WTC11 (cell line): ENCODE results near the gene CHIT1. TPM values are rescaled to one million over a fixed set of nuclear protein-coding genes. Genes with fewer than 3 reads are reported as not detected.

ENCODE experiments used
- ATAC-seq: fragments of 200-7000 bp; cut with Tn5 transposase; 2 replicates; pipeline ENCODE4 v1.10.0; 2021; ENCODE audit warnings: mild to moderate bottlenecking, moderate library complexity
- CTCF ChIA-PET: fragments of 300-600 bp; sonication (Branson Sonifier 250); formaldehyde crosslinking; loops from one replicate; lab custom pipeline; 2021; ENCODE audit warnings: antibody characterized with exemption; lab: Charles Lee
- POLR2A ChIA-PET: fragments of 350-600 bp; sonication (Branson Sonifier 250); formaldehyde crosslinking; loops from one replicate; lab custom pipeline; 2021; ENCODE audit warnings: antibody characterized with exemption; lab: Charles Lee
- DNase-seq: peaks from one replicate; pipeline ENCODE4 v3.0.0; 2021; ENCODE audit warnings: low spot score
- H3K27ac Mint-ChIP-seq: 2 replicates; pipeline ENCODE4 v1.8.0; 2021; ENCODE audit warnings: mixed read lengths
- H3K27me3 Mint-ChIP-seq: 2 replicates; pipeline ENCODE4 v1.8.0; 2021; ENCODE audit warnings: low read depth, mild to moderate bottlenecking, moderate library complexity, mixed read lengths
- H3K36me3 Mint-ChIP-seq: 2 replicates; pipeline ENCODE4 v1.8.0; 2021; ENCODE audit warnings: mixed read lengths
- H3K4me1 Mint-ChIP-seq: 2 replicates; pipeline ENCODE4 v1.8.0; 2022; ENCODE audit warnings: mixed read lengths
- H3K4me3 Mint-ChIP-seq: 2 replicates; pipeline ENCODE4 v1.8.0; 2021; ENCODE audit warnings: mild to moderate bottlenecking, moderate library complexity, mixed read lengths
- H3K9me3 Mint-ChIP-seq: 2 replicates; pipeline ENCODE4 v1.8.0; 2021; ENCODE audit warnings: mixed read lengths
- FOXJ3 ChIP-seq: sonication (generic); formaldehyde crosslinking; IDR thresholded peaks from 2 replicates; pipeline ENCODE4 v1.9.0; 2021; ENCODE audit warnings: missing genetic modification reagents, mild to moderate bottlenecking, borderline replicate concordance
- GRHL2 ChIP-seq: fragments of 250-450 bp; sonication (Bioruptor Pico); IDR thresholded peaks from 2 replicates; pipeline ENCODE4 v1.8.0; 2022; ENCODE audit warnings: mild to moderate bottlenecking, moderate library complexity; ENCODE audit not compliant: insufficient replicate concordance, severe bottlenecking
- GTF2I ChIP-seq: fragments of 250-450 bp; sonication (Bioruptor Pico); conservative IDR thresholded peaks from 2 replicates; pipeline ENCODE4 v1.4.0; 2021; ENCODE audit warnings: mild to moderate bottlenecking
- HMGA2 ChIP-seq: fragments of 250-450 bp; sonication (Bioruptor Pico); IDR thresholded peaks from 2 replicates; pipeline ENCODE4 v1.4.0; 2021; ENCODE audit warnings: mild to moderate bottlenecking, moderate library complexity
- IRF2 ChIP-seq: sonication (generic); formaldehyde crosslinking; IDR thresholded peaks from 2 replicates; pipeline ENCODE4 v1.8.0; 2022; ENCODE audit warnings: low read depth, missing genetic modification reagents, borderline replicate concordance
- JAZF1 ChIP-seq: fragments of 250-450 bp; sonication (Bioruptor Pico); IDR thresholded peaks from 2 replicates; pipeline ENCODE4 v1.9.0; 2021; ENCODE audit warnings: moderate library complexity, mild to moderate bottlenecking, inconsistent platforms
- MYBL2 ChIP-seq: sonication (generic); formaldehyde crosslinking; IDR thresholded peaks from 2 replicates; pipeline ENCODE4 v1.8.1; 2023; ENCODE audit warnings: mild to moderate bottlenecking, moderate library complexity, missing genetic modification reagents
- NR1H2 ChIP-seq: sonication (generic); formaldehyde crosslinking; IDR thresholded peaks from 2 replicates; pipeline ENCODE4 v1.9.0; 2021; ENCODE audit warnings: mild to moderate bottlenecking, moderate library complexity, missing genetic modification reagents
- SMAD4 ChIP-seq: sonication (generic); formaldehyde crosslinking; IDR thresholded peaks from 2 replicates; pipeline ENCODE4 v1.8.0; 2022; ENCODE audit warnings: mild to moderate bottlenecking, missing genetic modification reagents
- SOX15 ChIP-seq: fragments of 250-450 bp; sonication (Bioruptor Pico); IDR thresholded peaks from 2 replicates; pipeline ENCODE4 v1.9.0; 2021; ENCODE audit warnings: mild to moderate bottlenecking
- TCF7 ChIP-seq: sonication (generic); formaldehyde crosslinking; IDR thresholded peaks from 2 replicates; pipeline ENCODE4 v1.8.0; 2022; ENCODE audit warnings: mild to moderate bottlenecking, low read depth, missing genetic modification reagents, moderate library complexity
- ZNF232 ChIP-seq: sonication (generic); formaldehyde crosslinking; IDR thresholded peaks from 2 replicates; pipeline ENCODE4 v1.8.0; 2022; ENCODE audit warnings: mild to moderate bottlenecking, missing genetic modification reagents
- ZNF416 ChIP-seq: fragments of 250-450 bp; sonication (Bioruptor Pico); IDR thresholded peaks from 2 replicates; pipeline ENCODE4 v1.9.0; 2021; ENCODE audit warnings: mild to moderate bottlenecking, inconsistent platforms
- total RNA-seq: library from RNA; stranded (reverse); gene quantifications from 3 replicates; pipeline ENCODE4 v1.2.3, GENCODE V29; 2021
- TF ChIP-seq, protein P1 (sequence below): sonication (generic); formaldehyde crosslinking; IDR thresholded peaks from 2 replicates; pipeline ENCODE4 v1.8.1; 2023; ENCODE audit warnings: mild to moderate bottlenecking, missing genetic modification reagents
- TF ChIP-seq, protein P2 (sequence below): sonication (generic); formaldehyde crosslinking; IDR thresholded peaks from 2 replicates; pipeline ENCODE4 v1.8.1; 2022; ENCODE audit warnings: missing genetic modification reagents, borderline replicate concordance
- TF ChIP-seq, protein P3 (sequence below): fragments of 250-450 bp; sonication (Bioruptor Pico); IDR thresholded peaks from 2 replicates; pipeline ENCODE4 v1.9.0; 2021; ENCODE audit warnings: mild to moderate bottlenecking
- TF ChIP-seq, protein P4 (sequence below): sonication (generic); formaldehyde crosslinking; IDR thresholded peaks from 2 replicates; pipeline ENCODE4 v1.8.0; 2022; ENCODE audit warnings: mild to moderate bottlenecking, missing genetic modification reagents
- TF ChIP-seq, protein P5 (sequence below): fragments of 200-600 bp; IDR thresholded peaks from 2 replicates; pipeline ENCODE4 v1.8.0; 2022; ENCODE audit warnings: antibody characterized with exemption
- TF ChIP-seq, protein P6 (sequence below): sonication (generic); formaldehyde crosslinking; IDR thresholded peaks from 2 replicates; pipeline ENCODE4 v1.8.0; 2023; ENCODE audit warnings: missing genetic modification reagents, mild to moderate bottlenecking, borderline replicate concordance

The CHIT1 gene
- total RNA-seq, 1 experiment from 2014 or later = 0.15 TPM

DNA sequence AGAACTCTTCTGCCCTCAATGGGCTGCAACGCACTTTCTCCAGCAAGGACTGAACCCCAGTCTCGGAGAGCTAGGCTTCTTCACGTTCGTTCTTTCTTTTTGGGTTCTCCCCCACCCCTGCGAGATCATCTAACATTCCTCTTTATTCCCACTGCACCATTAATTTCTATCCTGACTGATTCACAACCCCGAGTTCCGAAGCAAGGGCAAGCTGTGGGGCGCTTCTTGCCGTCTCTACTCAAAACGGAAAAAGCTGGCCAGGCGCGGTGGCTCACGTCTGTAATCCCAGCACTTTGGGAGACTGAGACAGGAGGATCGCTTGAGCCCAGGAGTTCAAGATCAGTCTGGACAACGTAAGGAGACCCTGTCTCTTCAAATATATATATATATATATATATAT, 38.4 kb upstream of the CHIT1 start:
- no peak overlapping the region; the same call in 1 of the 2 replicates for H3K27ac Mint-ChIP-seq
- H3K4me3 Mint-ChIP-seq = peak overlapping the region; percentile 76
- DNase-seq (no peak), ATAC-seq (no peak)
- TF ChIP-seq SOX15 (CRISPR knock-in tag) (no peak), SMAD4 (CRISPR knock-in tag) (no peak), FOXJ3 (CRISPR knock-in tag) (no peak), JAZF1 (CRISPR knock-in tag) (no peak), ZNF416 (CRISPR knock-in tag) (no peak), GTF2I (CRISPR knock-in tag) (no peak)
- TF ChIP-seq, protein P1, sequence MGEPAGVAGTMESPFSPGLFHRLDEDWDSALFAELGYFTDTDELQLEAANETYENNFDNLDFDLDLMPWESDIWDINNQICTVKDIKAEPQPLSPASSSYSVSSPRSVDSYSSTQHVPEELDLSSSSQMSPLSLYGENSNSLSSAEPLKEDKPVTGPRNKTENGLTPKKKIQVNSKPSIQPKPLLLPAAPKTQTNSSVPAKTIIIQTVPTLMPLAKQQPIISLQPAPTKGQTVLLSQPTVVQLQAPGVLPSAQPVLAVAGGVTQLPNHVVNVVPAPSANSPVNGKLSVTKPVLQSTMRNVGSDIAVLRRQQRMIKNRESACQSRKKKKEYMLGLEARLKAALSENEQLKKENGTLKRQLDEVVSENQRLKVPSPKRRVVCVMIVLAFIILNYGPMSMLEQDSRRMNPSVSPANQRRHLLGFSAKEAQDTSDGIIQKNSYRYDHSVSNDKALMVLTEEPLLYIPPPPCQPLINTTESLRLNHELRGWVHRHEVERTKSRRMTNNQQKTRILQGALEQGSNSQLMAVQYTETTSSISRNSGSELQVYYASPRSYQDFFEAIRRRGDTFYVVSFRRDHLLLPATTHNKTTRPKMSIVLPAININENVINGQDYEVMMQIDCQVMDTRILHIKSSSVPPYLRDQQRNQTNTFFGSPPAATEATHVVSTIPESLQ (CRISPR knock-in tag) = no peak
- TF ChIP-seq, protein P2, sequence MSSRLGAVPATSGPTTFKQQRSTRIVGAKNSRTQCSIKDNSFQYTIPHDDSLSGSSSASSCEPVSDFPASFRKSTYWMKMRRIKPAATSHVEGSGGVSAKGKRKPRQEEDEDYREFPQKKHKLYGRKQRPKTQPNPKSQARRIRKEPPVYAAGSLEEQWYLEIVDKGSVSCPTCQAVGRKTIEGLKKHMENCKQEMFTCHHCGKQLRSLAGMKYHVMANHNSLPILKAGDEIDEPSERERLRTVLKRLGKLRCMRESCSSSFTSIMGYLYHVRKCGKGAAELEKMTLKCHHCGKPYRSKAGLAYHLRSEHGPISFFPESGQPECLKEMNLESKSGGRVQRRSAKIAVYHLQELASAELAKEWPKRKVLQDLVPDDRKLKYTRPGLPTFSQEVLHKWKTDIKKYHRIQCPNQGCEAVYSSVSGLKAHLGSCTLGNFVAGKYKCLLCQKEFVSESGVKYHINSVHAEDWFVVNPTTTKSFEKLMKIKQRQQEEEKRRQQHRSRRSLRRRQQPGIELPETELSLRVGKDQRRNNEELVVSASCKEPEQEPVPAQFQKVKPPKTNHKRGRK = no peak
- TF ChIP-seq, protein P3, sequence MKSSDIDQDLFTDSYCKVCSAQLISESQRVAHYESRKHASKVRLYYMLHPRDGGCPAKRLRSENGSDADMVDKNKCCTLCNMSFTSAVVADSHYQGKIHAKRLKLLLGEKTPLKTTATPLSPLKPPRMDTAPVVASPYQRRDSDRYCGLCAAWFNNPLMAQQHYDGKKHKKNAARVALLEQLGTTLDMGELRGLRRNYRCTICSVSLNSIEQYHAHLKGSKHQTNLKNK (CRISPR knock-in tag) = no peak
- H3K27me3 Mint-ChIP-seq = peaks cover 13% of the 10 kb centered on the region
- no peaks in the 10 kb centered on the region for H3K9me3 Mint-ChIP-seq
- ChIA-PET POLR2A (interaction anchor here (0.8 to 1.5 kb wide), 3 partner anchors 40 to 228 kb away, joined by 3 to 8 read pairs (median 3); no protein-coding TSS in a partner anchor), CTCF (interaction anchor here (0.6 to 11.3 kb wide), 112 partner anchors 8 to 926 kb away, joined by 3 to 369 read pairs (median 7); partner anchors contain the start of genes ADORA1, ATP2B4, BTG2 and CHI3L1)
- H3K36me3 Mint-ChIP-seq = no peaks in the 10 kb centered on the region
- H3K4me1 Mint-ChIP-seq = peaks cover 11% of the 10 kb centered on the region

DNA sequence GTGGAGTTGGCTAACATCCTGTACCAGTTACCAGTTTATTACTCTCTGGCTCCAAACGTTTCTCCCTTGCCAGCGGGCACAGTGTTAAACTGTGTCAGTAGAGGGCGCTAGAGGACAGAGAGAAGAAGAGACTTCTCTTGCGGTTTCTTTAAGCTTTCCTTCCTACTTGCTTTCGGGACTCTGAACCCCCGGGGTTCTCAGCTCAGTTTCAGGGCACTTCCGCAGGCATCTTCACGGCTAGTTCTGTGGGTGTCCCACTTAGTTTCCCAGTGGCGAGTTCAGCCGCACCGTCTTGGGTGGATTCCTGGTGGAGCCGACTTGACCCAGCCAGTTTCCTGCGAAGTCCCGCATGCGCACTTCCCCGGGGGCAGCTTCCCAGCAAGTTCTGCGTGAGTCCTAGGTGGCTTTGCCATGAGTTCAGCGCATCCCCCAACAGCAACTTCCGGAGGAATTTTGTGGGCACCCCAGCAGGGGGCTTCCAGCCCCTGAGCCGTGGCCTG, 37.9 kb upstream of the CHIT1 start:
- H3K4me3 Mint-ChIP-seq = peak overlapping the region; percentile 76
- H3K9me3 Mint-ChIP-seq = no peaks in the 10 kb centered on the region
- H3K27ac Mint-ChIP-seq = no peak overlapping the region; the same call in 1 of the 2 replicates
- ChIA-PET POLR2A (interaction anchor here (0.8 to 1.5 kb wide), 3 partner anchors 40 to 227 kb away, joined by 3 to 8 read pairs (median 3); no protein-coding TSS in a partner anchor), CTCF (interaction anchor here (0.6 to 11.3 kb wide), 113 partner anchors 8 to 926 kb away, joined by 3 to 369 read pairs (median 7); partner anchors contain the start of genes ADORA1, ATP2B4, BTG2 and CHI3L1)
- DNase-seq (peak; percentile 86), ATAC-seq (peak; percentile 58)
- H3K27me3 Mint-ChIP-seq = peaks cover 10% of the 10 kb centered on the region
- peaks cover 11% of the 10 kb centered on the region for H3K4me1 Mint-ChIP-seq
- no peaks in the 10 kb centered on the region for H3K36me3 Mint-ChIP-seq
- TF ChIP-seq, protein P3 (CRISPR knock-in tag) = no peak
- TF ChIP-seq MYBL2 (CRISPR knock-in tag) = no peak
- TF ChIP-seq, protein P4, sequence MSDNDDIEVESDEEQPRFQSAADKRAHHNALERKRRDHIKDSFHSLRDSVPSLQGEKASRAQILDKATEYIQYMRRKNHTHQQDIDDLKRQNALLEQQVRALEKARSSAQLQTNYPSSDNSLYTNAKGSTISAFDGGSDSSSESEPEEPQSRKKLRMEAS (CRISPR knock-in tag) = peak; percentile 58; the same call in 1 of the 2 replicates
- TF ChIP-seq GRHL2 (CRISPR knock-in tag) = no peak
- no peak for TF ChIP-seq ZNF416 (CRISPR knock-in tag)
- TF ChIP-seq, protein P1 (CRISPR knock-in tag) = no peak
- no peak for TF ChIP-seq TCF7
- TF ChIP-seq, protein P5, sequence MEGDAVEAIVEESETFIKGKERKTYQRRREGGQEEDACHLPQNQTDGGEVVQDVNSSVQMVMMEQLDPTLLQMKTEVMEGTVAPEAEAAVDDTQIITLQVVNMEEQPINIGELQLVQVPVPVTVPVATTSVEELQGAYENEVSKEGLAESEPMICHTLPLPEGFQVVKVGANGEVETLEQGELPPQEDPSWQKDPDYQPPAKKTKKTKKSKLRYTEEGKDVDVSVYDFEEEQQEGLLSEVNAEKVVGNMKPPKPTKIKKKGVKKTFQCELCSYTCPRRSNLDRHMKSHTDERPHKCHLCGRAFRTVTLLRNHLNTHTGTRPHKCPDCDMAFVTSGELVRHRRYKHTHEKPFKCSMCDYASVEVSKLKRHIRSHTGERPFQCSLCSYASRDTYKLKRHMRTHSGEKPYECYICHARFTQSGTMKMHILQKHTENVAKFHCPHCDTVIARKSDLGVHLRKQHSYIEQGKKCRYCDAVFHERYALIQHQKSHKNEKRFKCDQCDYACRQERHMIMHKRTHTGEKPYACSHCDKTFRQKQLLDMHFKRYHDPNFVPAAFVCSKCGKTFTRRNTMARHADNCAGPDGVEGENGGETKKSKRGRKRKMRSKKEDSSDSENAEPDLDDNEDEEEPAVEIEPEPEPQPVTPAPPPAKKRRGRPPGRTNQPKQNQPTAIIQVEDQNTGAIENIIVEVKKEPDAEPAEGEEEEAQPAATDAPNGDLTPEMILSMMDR = peak; percentile 85
- TF ChIP-seq, protein P6, sequence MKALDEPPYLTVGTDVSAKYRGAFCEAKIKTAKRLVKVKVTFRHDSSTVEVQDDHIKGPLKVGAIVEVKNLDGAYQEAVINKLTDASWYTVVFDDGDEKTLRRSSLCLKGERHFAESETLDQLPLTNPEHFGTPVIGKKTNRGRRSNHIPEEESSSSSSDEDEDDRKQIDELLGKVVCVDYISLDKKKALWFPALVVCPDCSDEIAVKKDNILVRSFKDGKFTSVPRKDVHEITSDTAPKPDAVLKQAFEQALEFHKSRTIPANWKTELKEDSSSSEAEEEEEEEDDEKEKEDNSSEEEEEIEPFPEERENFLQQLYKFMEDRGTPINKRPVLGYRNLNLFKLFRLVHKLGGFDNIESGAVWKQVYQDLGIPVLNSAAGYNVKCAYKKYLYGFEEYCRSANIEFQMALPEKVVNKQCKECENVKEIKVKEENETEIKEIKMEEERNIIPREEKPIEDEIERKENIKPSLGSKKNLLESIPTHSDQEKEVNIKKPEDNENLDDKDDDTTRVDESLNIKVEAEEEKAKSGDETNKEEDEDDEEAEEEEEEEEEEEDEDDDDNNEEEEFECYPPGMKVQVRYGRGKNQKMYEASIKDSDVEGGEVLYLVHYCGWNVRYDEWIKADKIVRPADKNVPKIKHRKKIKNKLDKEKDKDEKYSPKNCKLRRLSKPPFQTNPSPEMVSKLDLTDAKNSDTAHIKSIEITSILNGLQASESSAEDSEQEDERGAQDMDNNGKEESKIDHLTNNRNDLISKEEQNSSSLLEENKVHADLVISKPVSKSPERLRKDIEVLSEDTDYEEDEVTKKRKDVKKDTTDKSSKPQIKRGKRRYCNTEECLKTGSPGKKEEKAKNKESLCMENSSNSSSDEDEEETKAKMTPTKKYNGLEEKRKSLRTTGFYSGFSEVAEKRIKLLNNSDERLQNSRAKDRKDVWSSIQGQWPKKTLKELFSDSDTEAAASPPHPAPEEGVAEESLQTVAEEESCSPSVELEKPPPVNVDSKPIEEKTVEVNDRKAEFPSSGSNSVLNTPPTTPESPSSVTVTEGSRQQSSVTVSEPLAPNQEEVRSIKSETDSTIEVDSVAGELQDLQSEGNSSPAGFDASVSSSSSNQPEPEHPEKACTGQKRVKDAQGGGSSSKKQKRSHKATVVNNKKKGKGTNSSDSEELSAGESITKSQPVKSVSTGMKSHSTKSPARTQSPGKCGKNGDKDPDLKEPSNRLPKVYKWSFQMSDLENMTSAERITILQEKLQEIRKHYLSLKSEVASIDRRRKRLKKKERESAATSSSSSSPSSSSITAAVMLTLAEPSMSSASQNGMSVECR (CRISPR knock-in tag) = no peak
- TF ChIP-seq ZNF232 = no peak
- no peak for TF ChIP-seq HMGA2 (CRISPR knock-in tag)
- no peak for TF ChIP-seq IRF2 (CRISPR knock-in tag)
- TF ChIP-seq NR1H2 (CRISPR knock-in tag) = no peak
